ENCODE results near the gene PRSS27. TPM values are rescaled to one million over a fixed set of nuclear protein-coding genes. Genes with fewer than 3 reads are reported as not detected.

Gene PRSS27
- total RNA-seq, 2 donors from 2014 or later = 2.1 TPM; not detected in 1

GRCh38 chr16:2756288-2757015, 36.4 kb upstream of the PRSS27 start:
- H3K4me3 ChIP-seq = no peak overlapping the region
- peaks cover 40% of the 10 kb centered on the region for H3K4me1 ChIP-seq
- WGBS, 2 donors = 84 to 86% methylated on average over 15 to 30 of the region's 30 CpGs
- no peak for TF ChIP-seq POLR2A (IDR thresholded peaks at IDR 0.05)
- TF ChIP-seq, protein P1, sequence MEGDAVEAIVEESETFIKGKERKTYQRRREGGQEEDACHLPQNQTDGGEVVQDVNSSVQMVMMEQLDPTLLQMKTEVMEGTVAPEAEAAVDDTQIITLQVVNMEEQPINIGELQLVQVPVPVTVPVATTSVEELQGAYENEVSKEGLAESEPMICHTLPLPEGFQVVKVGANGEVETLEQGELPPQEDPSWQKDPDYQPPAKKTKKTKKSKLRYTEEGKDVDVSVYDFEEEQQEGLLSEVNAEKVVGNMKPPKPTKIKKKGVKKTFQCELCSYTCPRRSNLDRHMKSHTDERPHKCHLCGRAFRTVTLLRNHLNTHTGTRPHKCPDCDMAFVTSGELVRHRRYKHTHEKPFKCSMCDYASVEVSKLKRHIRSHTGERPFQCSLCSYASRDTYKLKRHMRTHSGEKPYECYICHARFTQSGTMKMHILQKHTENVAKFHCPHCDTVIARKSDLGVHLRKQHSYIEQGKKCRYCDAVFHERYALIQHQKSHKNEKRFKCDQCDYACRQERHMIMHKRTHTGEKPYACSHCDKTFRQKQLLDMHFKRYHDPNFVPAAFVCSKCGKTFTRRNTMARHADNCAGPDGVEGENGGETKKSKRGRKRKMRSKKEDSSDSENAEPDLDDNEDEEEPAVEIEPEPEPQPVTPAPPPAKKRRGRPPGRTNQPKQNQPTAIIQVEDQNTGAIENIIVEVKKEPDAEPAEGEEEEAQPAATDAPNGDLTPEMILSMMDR (IDR thresholded peaks at IDR 0.05) = no peak
- no peaks in the 10 kb centered on the region for H3K27me3 ChIP-seq
- intact Hi-C loops (cut with DNase I) = no loop called here
- peaks cover 25 to 36% of the 10 kb centered on the region in 2 donors for H3K36me3 ChIP-seq (replicated peaks in 1 of 2; ENCODE audit: insufficient read depth in 1 of 2, low read depth in 2 of 2)
- no peaks in the 10 kb centered on the region for H3K9me3 ChIP-seq
- H3K27ac ChIP-seq = no peak overlapping the region
- ATAC-seq (no peak), DNase-seq (no peak)

GRCh38 chr16:2755158-2755557, 35.1 kb upstream of the PRSS27 start:
- ATAC-seq (no peak), DNase-seq (no peak)
- no peak overlapping the region for H3K27ac ChIP-seq
- H3K4me3 ChIP-seq = no peak overlapping the region
- H3K4me1 ChIP-seq = peaks cover 42% of the 10 kb centered on the region
- no peaks in the 10 kb centered on the region for H3K27me3 ChIP-seq
- H3K36me3 ChIP-seq (replicated peaks in 1 of 2; ENCODE audit: insufficient read depth in 1 of 2, low read depth in 2 of 2) = peaks cover 24 to 25% of the 10 kb centered on the region in 2 donors
- intact Hi-C loops (cut with DNase I) = no loop called here
- no peak for TF ChIP-seq POLR2A (IDR thresholded peaks at IDR 0.05)
- TF ChIP-seq, protein P1 (IDR thresholded peaks at IDR 0.05) = no peak
- 5 to 10% methylated on average over 3 of the region's 3 CpGs for WGBS, 2 donors
- H3K9me3 ChIP-seq = no peaks in the 10 kb centered on the region

- TF ChIP-seq, protein P1 (IDR thresholded peaks at IDR 0.05) = no peak
- TF ChIP-seq POLR2A (IDR thresholded peaks at IDR 0.05) = no peak
- no peak for DNase-seq
- peak overlapping the region; percentile 38 to 73 for H3K4me3 ChIP-seq
- peaks cover 49% of the 10 kb centered on the region for H3K4me1 ChIP-seq
- ATAC-seq = no peak
- H3K36me3 ChIP-seq (replicated peaks in 1 of 2; ENCODE audit: insufficient read depth in 1 of 2, low read depth in 2 of 2) = peaks cover 10% of the 10 kb centered on the region in 2 donors
- WGBS, 2 donors = 1 to 4% methylated on average over 7 of the region's 7 CpGs
- peak overlapping the region in 3 of 4 donors; percentile 96 to 100 (median 99) for H3K27ac ChIP-seq
- no peaks in the 10 kb centered on the region for H3K27me3 ChIP-seq
- intact Hi-C loops (cut with DNase I) = no loop called here
- H3K9me3 ChIP-seq = no peaks in the 10 kb centered on the region
Measured at GRCh38 chr16:2753733-2754020, 33.7 kb upstream of the PRSS27 start.

DNA sequence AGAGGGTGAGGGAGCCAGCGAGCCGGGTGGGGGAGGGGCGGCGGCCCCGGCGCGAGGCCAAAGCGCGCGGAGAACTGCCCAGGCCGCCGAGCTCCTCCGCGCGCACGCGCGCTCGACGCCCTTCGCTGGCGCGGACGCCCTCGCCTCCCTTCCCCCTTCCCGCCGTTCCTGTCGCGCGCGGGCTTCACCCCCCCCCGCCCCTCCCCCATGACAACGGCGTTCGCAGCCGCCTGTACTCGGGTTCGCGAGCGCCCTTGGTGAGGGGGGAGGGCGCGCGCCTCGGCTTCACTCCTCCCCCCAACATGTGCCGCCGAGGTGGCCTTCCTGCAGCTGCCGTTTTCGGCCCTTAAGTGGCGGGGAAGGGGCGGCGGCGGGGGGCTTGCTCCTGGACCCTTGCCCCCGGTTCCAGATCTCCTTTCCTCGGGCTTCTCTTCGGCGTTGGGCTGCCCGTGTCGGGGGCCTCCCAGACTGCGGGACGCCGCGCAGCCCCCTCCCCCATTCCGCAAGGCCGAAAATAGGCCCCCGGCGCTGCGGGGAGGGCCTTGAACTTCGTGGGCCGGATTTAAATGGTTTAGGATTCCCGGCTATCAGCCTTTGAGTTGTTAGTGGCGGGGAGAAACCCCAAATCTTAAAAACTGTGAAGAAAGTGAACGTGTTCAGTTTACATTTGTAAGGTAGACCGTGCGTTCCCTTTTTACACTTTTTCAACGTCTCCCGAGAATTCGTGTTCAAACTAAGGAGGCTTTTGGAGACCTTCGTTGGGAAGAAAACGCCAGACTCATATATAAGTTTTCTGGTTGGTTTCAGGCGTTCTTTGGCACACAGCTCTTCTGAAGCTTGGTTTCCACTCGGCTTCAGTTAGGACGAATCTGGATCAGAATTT, 33.1 kb upstream of the PRSS27 start:
- no peaks in the 10 kb centered on the region for H3K27me3 ChIP-seq
- H3K4me1 ChIP-seq = peaks cover 55% of the 10 kb centered on the region
- peaks cover 6 to 7% of the 10 kb centered on the region in 2 donors for H3K36me3 ChIP-seq (replicated peaks in 1 of 2; ENCODE audit: insufficient read depth in 1 of 2, low read depth in 2 of 2)
- peak; percentile 81 for ATAC-seq
- H3K4me3 ChIP-seq = peak overlapping the region; percentile 38 to 73
- peak; percentile 88 to 90 (median 90) for DNase-seq
- 0 to 1% methylated on average over 29 to 45 of the region's 82 CpGs for WGBS, 2 donors
- H3K9me3 ChIP-seq = no peaks in the 10 kb centered on the region
- H3K27ac ChIP-seq = peak overlapping the region; percentile 94 to 100 (median 98)
- TF ChIP-seq POLR2A (IDR thresholded peaks at IDR 0.05) = no peak
- TF ChIP-seq, protein P1 (IDR thresholded peaks at IDR 0.05) = no peak
- intact Hi-C loops (cut with DNase I) = no loop called here
